ENCODE data around the gene MRNIP.

The MRNIP gene

DNA sequence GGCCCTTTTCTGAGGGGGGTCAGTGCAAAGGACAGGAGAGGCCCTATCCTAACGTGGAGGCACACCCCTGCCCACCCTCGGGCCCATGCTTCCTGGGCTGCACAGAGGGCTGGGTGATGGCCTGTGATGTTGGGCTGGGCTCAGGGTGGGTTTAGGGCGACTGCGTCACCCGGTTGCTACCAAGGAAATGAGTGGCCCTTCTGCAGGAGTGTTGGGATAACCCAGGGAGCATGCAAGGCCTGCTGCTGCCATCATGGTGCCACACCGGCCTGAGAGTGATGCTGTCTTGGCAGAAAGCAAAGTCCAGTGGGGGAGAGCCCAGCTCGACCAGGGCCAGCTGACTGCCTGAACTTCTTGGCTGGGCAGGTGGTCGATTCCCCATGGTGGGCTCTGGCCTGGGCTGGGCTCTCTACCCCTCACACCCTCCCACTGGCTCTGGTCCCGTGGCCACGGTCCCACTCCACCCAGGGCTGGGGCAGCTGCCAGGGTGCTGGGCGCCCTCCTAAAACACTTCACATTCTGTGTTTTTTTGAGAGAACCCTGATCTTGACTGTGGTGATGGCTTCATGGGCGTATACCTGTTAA, 21.5 kb upstream of the MRNIP start:
- Histone ChIP-seq H3K4me3 (ENCODE audit: control insufficient read depth in 1 of 7, extremely low read depth in 1 of 7, insufficient read depth in 4 of 7, low read depth in 2 of 7, low read length in 6 of 7) (no peak overlapping the region), H3K36me3 (ENCODE audit: control insufficient read depth in 4 of 4, insufficient read depth in 4 of 4, low read length in 3 of 4) (peaks cover 15 to 80% (median 64%) of the 10 kb centered on the region in 4 experiments), H3K27me3 (replicated peaks in 2 of 5; ENCODE audit: control insufficient read depth in 4 of 5, insufficient read depth in 5 of 5, low read length in 4 of 5) (no peaks in the 10 kb centered on the region), H3K27ac (ENCODE audit: insufficient read depth in 1 of 2, low read depth in 1 of 2, low read length in 2 of 2, poor library complexity in 1 of 2, severe bottlenecking in 2 of 2) (no peak overlapping the region), H3K4me1 (ENCODE audit: control extremely low read depth in 1 of 4, control insufficient read depth in 4 of 4, insufficient read depth in 4 of 4, low read length in 3 of 4) (no peaks in the 10 kb centered on the region), H3K9me3 (ENCODE audit: control extremely low read depth in 1 of 5, control insufficient read depth in 4 of 5, insufficient read depth in 2 of 5, low read depth in 1 of 5, low read length in 4 of 5) (peaks cover 5 to 29% (median 22%) of the 10 kb centered on the region in 5 experiments)
- CTCF ChIA-PET: interaction anchor here (1.0 to 1.7 kb wide), 2 partner anchors 12 to 44 kb away, joined by 3 to 4 read pairs; no protein-coding TSS in a partner anchor
- WGBS (ENCODE audit: insufficient coverage): 97% methylated on average over 9 of the region's 12 CpGs
- POLR2A ChIA-PET: no interaction called here
- no peak for DNase-seq

DNA sequence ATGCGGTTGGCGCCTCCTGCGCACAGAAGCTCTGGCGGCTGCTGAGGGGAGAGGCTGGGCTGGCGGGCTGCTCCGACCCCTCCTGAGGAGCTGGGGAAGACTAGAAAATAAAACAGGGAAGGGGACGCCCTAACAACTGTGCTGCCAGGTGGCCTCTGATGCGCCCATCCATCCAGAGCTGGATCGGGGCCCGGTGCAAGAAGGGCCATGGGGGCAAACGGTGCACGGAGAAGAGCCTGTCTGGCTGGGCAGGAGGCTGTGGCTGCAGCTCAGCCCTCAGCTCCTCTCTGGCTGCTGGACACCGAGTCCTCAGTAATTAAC, 21.0 kb upstream of the MRNIP start:
- Histone ChIP-seq H3K4me3 (ENCODE audit: control insufficient read depth in 1 of 7, extremely low read depth in 1 of 7, insufficient read depth in 4 of 7, low read depth in 2 of 7, low read length in 6 of 7) (no peak overlapping the region), H3K4me1 (ENCODE audit: control extremely low read depth in 1 of 4, control insufficient read depth in 4 of 4, insufficient read depth in 4 of 4, low read length in 3 of 4) (no peaks in the 10 kb centered on the region), H3K36me3 (ENCODE audit: control insufficient read depth in 4 of 4, insufficient read depth in 4 of 4, low read length in 3 of 4) (peaks cover 15 to 80% (median 63%) of the 10 kb centered on the region in 4 experiments), H3K27ac (ENCODE audit: insufficient read depth in 1 of 2, low read depth in 1 of 2, low read length in 2 of 2, poor library complexity in 1 of 2, severe bottlenecking in 2 of 2) (no peak overlapping the region), H3K9me3 (ENCODE audit: control extremely low read depth in 1 of 5, control insufficient read depth in 4 of 5, insufficient read depth in 2 of 5, low read depth in 1 of 5, low read length in 4 of 5) (peaks cover 5 to 26% (median 21%) of the 10 kb centered on the region in 5 experiments), H3K27me3 (replicated peaks in 2 of 5; ENCODE audit: control insufficient read depth in 4 of 5, insufficient read depth in 5 of 5, low read length in 4 of 5) (no peaks in the 10 kb centered on the region)
- POLR2A ChIA-PET: no interaction called here
- WGBS (ENCODE audit: insufficient coverage): 97% methylated on average over 12 of the region's 13 CpGs
- CTCF ChIA-PET: interaction anchor here (1.0 to 1.7 kb wide), 2 partner anchors 11 to 45 kb away, joined by 3 to 4 read pairs; no protein-coding TSS in a partner anchor
- no peak for DNase-seq

DNA sequence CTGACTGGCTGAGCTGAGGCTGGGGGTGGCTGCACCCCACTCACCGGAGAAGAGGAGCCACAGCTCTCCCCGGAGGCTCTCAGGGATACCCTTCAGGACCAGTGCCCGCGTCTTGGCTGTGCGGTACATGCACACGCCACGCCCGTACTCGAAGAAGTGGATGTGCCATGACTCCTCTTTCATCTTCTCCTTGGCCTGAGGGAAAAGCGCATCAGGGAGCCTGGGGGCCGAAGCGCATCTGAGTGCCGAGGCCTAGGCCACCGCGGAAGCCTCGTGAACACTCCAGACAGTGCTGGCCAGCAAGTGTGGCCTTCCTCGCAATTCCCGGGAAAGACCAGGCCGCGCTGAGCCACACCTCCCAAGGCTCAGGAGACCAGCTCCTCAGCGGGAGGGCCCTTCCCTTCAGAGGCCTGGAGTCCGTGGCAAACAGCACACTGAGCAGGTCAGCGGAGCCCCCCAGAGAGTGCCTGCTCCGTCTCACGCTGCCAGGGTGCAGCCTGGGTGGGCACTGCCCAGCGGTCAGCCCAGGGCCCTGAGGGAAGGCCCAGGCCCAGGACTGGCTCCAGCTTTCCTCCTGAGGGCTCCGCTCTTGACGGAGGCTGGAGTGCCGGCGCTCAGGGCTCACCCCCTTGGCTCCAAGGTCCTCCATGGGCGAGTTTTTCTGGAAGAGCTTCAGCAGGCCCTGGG, 20.5 kb upstream of the MRNIP start:
- H3K4me1 ChIP-seq (ENCODE audit: control extremely low read depth in 1 of 4, control insufficient read depth in 4 of 4, insufficient read depth in 4 of 4, low read length in 3 of 4): no peaks in the 10 kb centered on the region
- whole genome bisulfite sequencing (ENCODE audit: insufficient coverage): 98% methylated on average over 31 of the region's 31 CpGs
- ChIA-PET POLR2A (no interaction called here), CTCF (interaction anchor here (1.0 kb wide), 1 partner anchor 45 kb away, joined by 4 read pairs; no protein-coding TSS in a partner anchor)
- no peak for DNase-seq
- no peaks in the 10 kb centered on the region for H3K27me3 ChIP-seq (replicated peaks in 2 of 5; ENCODE audit: control insufficient read depth in 4 of 5, insufficient read depth in 5 of 5, low read length in 4 of 5)
- peaks cover 14 to 80% (median 61%) of the 10 kb centered on the region in 4 experiments for H3K36me3 ChIP-seq (ENCODE audit: control insufficient read depth in 4 of 4, insufficient read depth in 4 of 4, low read length in 3 of 4)
- no peak overlapping the region for H3K27ac ChIP-seq (ENCODE audit: insufficient read depth in 1 of 2, low read depth in 1 of 2, low read length in 2 of 2, poor library complexity in 1 of 2, severe bottlenecking in 2 of 2)
- H3K4me3 ChIP-seq (ENCODE audit: control insufficient read depth in 1 of 7, extremely low read depth in 1 of 7, insufficient read depth in 4 of 7, low read depth in 2 of 7, low read length in 6 of 7): no peak overlapping the region
- H3K9me3 ChIP-seq (ENCODE audit: control extremely low read depth in 1 of 5, control insufficient read depth in 4 of 5, insufficient read depth in 2 of 5, low read depth in 1 of 5, low read length in 4 of 5): peaks cover 5 to 21% (median 16%) of the 10 kb centered on the region in 5 experiments

GRCh38 chr5:179878222-179879002, 19.8 kb upstream of the MRNIP start:
- Histone ChIP-seq H3K27ac (ENCODE audit: insufficient read depth in 1 of 2, low read depth in 1 of 2, low read length in 2 of 2, poor library complexity in 1 of 2, severe bottlenecking in 2 of 2) (peak overlapping the region in 1 of 2 experiments; percentile 15), H3K36me3 (ENCODE audit: control insufficient read depth in 4 of 4, insufficient read depth in 4 of 4, low read length in 3 of 4) (peaks cover 11 to 80% (median 58%) of the 10 kb centered on the region in 4 experiments), H3K9me3 (ENCODE audit: control extremely low read depth in 1 of 5, control insufficient read depth in 4 of 5, insufficient read depth in 2 of 5, low read depth in 1 of 5, low read length in 4 of 5) (peaks cover 2 to 13% (median 8%) of the 10 kb centered on the region in 5 experiments), H3K27me3 (replicated peaks in 2 of 5; ENCODE audit: control insufficient read depth in 4 of 5, insufficient read depth in 5 of 5, low read length in 4 of 5) (no peaks in the 10 kb centered on the region), H3K4me1 (ENCODE audit: control extremely low read depth in 1 of 4, control insufficient read depth in 4 of 4, insufficient read depth in 4 of 4, low read length in 3 of 4) (no peaks in the 10 kb centered on the region), H3K4me3 (ENCODE audit: control insufficient read depth in 1 of 7, extremely low read depth in 1 of 7, insufficient read depth in 4 of 7, low read depth in 2 of 7, low read length in 6 of 7) (no peak overlapping the region)
- no peak for DNase-seq
- ChIA-PET CTCF (interaction anchor here (0.6 kb wide), 2 partner anchors 9 to 194 kb away, joined by 3 read pairs; no protein-coding TSS in a partner anchor), POLR2A (interaction anchor here (0.6 kb wide), 1 partner anchor 126 kb away, joined by 3 read pairs; no protein-coding TSS in a partner anchor)
- 98% methylated on average over 26 of the region's 26 CpGs for WGBS (ENCODE audit: insufficient coverage)

- Histone ChIP-seq H3K4me3 (ENCODE audit: control insufficient read depth in 1 of 7, extremely low read depth in 1 of 7, insufficient read depth in 4 of 7, low read depth in 2 of 7, low read length in 6 of 7) (no peak overlapping the region), H3K36me3 (ENCODE audit: control insufficient read depth in 4 of 4, insufficient read depth in 4 of 4, low read length in 3 of 4) (peaks cover 6 to 82% (median 63%) of the 10 kb centered on the region in 4 experiments), H3K27me3 (replicated peaks in 2 of 5; ENCODE audit: control insufficient read depth in 4 of 5, insufficient read depth in 5 of 5, low read length in 4 of 5) (no peaks in the 10 kb centered on the region), H3K9me3 (ENCODE audit: control extremely low read depth in 1 of 5, control insufficient read depth in 4 of 5, insufficient read depth in 2 of 5, low read depth in 1 of 5, low read length in 4 of 5) (no peaks in the 10 kb centered on the region), H3K4me1 (ENCODE audit: control extremely low read depth in 1 of 4, control insufficient read depth in 4 of 4, insufficient read depth in 4 of 4, low read length in 3 of 4) (no peaks in the 10 kb centered on the region), H3K27ac (ENCODE audit: insufficient read depth in 1 of 2, low read depth in 1 of 2, low read length in 2 of 2, poor library complexity in 1 of 2, severe bottlenecking in 2 of 2) (no peak overlapping the region)
- ChIA-PET POLR2A (no interaction called here), CTCF (interaction anchor here (0.9 kb wide), 1 partner anchor 25 kb away, joined by 3 read pairs; no protein-coding TSS in a partner anchor)
- no peak for DNase-seq
- 100% methylated on average over 1 of the region's 3 CpGs for WGBS (ENCODE audit: insufficient coverage)
These were observed 18.0 kb upstream of the MRNIP start for GRCh38 chr5:179876610-179876952.

DNA sequence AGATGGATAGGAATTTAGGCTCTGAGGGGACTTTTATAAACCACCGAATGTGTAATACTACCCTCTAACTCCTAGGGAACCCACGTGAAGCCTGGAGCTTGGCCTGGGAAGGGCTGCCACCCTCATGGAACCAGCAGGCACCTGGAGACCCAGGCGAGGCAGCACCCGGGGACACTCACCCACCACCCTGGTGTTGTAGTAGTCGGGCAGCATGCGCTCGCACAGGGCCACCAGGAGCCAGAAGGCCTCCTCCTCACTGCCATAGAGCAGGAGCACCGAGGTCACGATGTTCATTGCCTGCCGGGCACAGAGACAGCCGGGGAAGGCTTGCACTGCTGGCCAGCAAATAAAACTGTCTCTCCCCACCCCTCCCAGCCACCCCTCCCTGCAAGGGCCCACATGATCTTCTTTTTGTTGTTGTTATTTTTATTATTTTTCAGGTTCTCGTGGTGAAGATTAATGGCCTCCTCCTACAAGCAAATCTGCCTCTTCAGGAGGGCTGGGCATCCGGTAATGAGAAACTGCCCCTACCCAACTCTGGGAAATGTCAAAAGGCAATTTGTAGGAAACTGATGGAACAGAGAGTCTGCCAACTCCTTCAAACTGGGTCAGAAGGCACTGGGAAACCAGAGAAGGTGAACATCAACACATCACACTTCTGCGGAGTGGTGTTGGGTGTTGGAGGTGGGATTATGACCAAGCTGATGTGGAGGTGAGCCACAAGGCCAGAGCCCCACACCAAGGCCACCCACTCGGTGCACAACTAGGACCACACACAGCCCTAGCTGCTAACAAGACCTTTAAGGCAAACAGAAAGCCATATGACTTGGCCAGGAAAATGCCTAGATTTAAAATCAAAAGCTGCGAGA, 17.4 kb upstream of the MRNIP start:
- Histone ChIP-seq H3K36me3 (ENCODE audit: control insufficient read depth in 4 of 4, insufficient read depth in 4 of 4, low read length in 3 of 4) (peaks cover 6 to 83% (median 65%) of the 10 kb centered on the region in 4 experiments), H3K4me1 (ENCODE audit: control extremely low read depth in 1 of 4, control insufficient read depth in 4 of 4, insufficient read depth in 4 of 4, low read length in 3 of 4) (no peaks in the 10 kb centered on the region), H3K9me3 (ENCODE audit: control extremely low read depth in 1 of 5, control insufficient read depth in 4 of 5, insufficient read depth in 2 of 5, low read depth in 1 of 5, low read length in 4 of 5) (no peaks in the 10 kb centered on the region), H3K4me3 (ENCODE audit: control insufficient read depth in 1 of 7, extremely low read depth in 1 of 7, insufficient read depth in 4 of 7, low read depth in 2 of 7, low read length in 6 of 7) (no peak overlapping the region), H3K27ac (ENCODE audit: insufficient read depth in 1 of 2, low read depth in 1 of 2, low read length in 2 of 2, poor library complexity in 1 of 2, severe bottlenecking in 2 of 2) (no peak overlapping the region), H3K27me3 (replicated peaks in 2 of 5; ENCODE audit: control insufficient read depth in 4 of 5, insufficient read depth in 5 of 5, low read length in 4 of 5) (no peaks in the 10 kb centered on the region)
- no peak for DNase-seq
- WGBS (ENCODE audit: insufficient coverage): 96% methylated on average over 10 of the region's 16 CpGs
- CTCF ChIA-PET: interaction anchor here (0.9 kb wide), 1 partner anchor 26 kb away, joined by 3 read pairs; no protein-coding TSS in a partner anchor
- POLR2A ChIA-PET: no interaction called here
